ENCODE results near the gene ACOX3.

The ACOX3 gene

GRCh38 chr4:8359193-8359592, 81.3 kb downstream of the ACOX3 start:
- DNase-seq (ENCODE audit: low spot score) = no peak
- in situ Hi-C loops (cut with MboI; ENCODE audit: low sequenced_read_pairs, unreplicated experiment) = no loop called here

DNA sequence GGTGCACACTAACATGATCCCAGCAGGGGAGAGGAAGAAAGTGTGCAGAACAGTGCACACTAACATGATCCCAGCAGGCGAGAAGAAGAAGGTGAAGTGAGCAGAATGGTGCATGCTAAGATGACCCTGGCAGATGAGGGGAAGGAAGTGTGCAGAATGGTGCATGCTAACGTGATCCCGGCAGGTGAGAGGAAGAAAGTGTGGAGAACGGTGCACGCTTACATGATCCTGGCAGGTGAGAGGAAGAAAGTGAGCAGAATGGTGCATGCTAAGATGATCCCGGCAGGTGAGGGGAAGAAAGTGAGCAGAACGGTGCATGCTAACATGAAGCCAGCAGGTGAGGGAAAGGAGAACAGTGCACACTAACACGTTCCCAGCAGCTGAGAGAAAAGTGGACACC, 83.7 kb downstream of the ACOX3 start:
- no peak for TF ChIP-seq CTCF (IDR thresholded peaks at IDR 0.05; ENCODE audit: borderline replicate concordance, control extremely low read depth, extremely low read depth, insufficient read depth, missing control alignments)
- no peak for DNase-seq (ENCODE audit: low spot score)
- in situ Hi-C loops (cut with MboI; ENCODE audit: low sequenced_read_pairs, unreplicated experiment) = no loop called here

More at GRCh38 chr4:8359193-8359592, 81.3 kb downstream of the ACOX3 start:
- no peak for TF ChIP-seq CTCF (IDR thresholded peaks at IDR 0.05; ENCODE audit: borderline replicate concordance, control extremely low read depth, extremely low read depth, insufficient read depth, missing control alignments)

- TF ChIP-seq CTCF (IDR thresholded peaks at IDR 0.05; ENCODE audit: borderline replicate concordance, control extremely low read depth, extremely low read depth, insufficient read depth, missing control alignments) = no peak
- no peak for DNase-seq (ENCODE audit: low spot score)
- in situ Hi-C loops (cut with MboI; ENCODE audit: low sequenced_read_pairs, unreplicated experiment) = no loop called here
These were observed 84.5 kb downstream of the ACOX3 start for GRCh38 chr4:8355864-8356565.

- TF ChIP-seq CTCF (IDR thresholded peaks at IDR 0.05; ENCODE audit: borderline replicate concordance, control extremely low read depth, extremely low read depth, insufficient read depth, missing control alignments) = no peak
- in situ Hi-C loops (cut with MboI; ENCODE audit: low sequenced_read_pairs, unreplicated experiment) = no loop called here
- no peak for DNase-seq (ENCODE audit: low spot score)
These were observed 85.2 kb downstream of the ACOX3 start for GRCh38 chr4:8355306-8355705.

GRCh38 chr4:8353912-8354453, 86.5 kb downstream of the ACOX3 start:
- TF ChIP-seq CTCF (IDR thresholded peaks at IDR 0.05; ENCODE audit: borderline replicate concordance, control extremely low read depth, extremely low read depth, insufficient read depth, missing control alignments) = no peak
- in situ Hi-C loops (cut with MboI; ENCODE audit: low sequenced_read_pairs, unreplicated experiment) = no loop called here
- no peak for DNase-seq (ENCODE audit: low spot score)

GRCh38 chr4:8353158-8353669, 87.3 kb downstream of the ACOX3 start:
- in situ Hi-C loops (cut with MboI; ENCODE audit: low sequenced_read_pairs, unreplicated experiment) = no loop called here
- TF ChIP-seq CTCF (IDR thresholded peaks at IDR 0.05; ENCODE audit: borderline replicate concordance, control extremely low read depth, extremely low read depth, insufficient read depth, missing control alignments) = no peak
- no peak for DNase-seq (ENCODE audit: low spot score)
